Measurements from ENCODE around the gene CNDP1. TPM values are rescaled to one million over a fixed set of nuclear protein-coding genes. Genes with fewer than 3 reads are reported as not detected.

CNDP1 gene
- total RNA-seq (ENCODE audit: low replicate concordance), result not detected in 2 replicates

- no peak for DNase-seq (ENCODE audit: low read depth)
- H3K4me3 ChIP-seq (ENCODE audit: low read depth, low read length), result no peak within 1 kb of the TSS
- no peak for TF ChIP-seq CTCF (IDR thresholded peaks at IDR 0.05; ENCODE audit: insufficient read depth, low read length)
Measured at GRCh38 chr18:74534150-74534969, at the start of gene CNDP1. TSS of gene CNDP1 (plus strand) at chr18:74534500. CDS start at chr18:74534668, 168 bp downstream.

GRCh38 chr18:74486119-74486849, 48.0 kb upstream of the CNDP1 start:
- TF ChIP-seq CTCF (IDR thresholded peaks at IDR 0.05; ENCODE audit: insufficient read depth, low read length), result no peak
- no peak overlapping the region for H3K4me3 ChIP-seq (ENCODE audit: low read depth, low read length)

GRCh38 chr18:74488354-74488753, 45.9 kb upstream of the CNDP1 start:
- no peak overlapping the region for H3K4me3 ChIP-seq (ENCODE audit: low read depth, low read length)
- no peak for TF ChIP-seq CTCF (IDR thresholded peaks at IDR 0.05; ENCODE audit: insufficient read depth, low read length)
- DNase-seq (ENCODE audit: low read depth), result no peak

More at GRCh38 chr18:74486119-74486849, 48.0 kb upstream of the CNDP1 start:
- DNase-seq (ENCODE audit: low read depth), result no peak

GRCh38 chr18:74488864-74489263, 45.4 kb upstream of the CNDP1 start:
- H3K4me3 ChIP-seq (ENCODE audit: low read depth, low read length), result no peak overlapping the region
- no peak for DNase-seq (ENCODE audit: low read depth)
- no peak for TF ChIP-seq CTCF (IDR thresholded peaks at IDR 0.05; ENCODE audit: insufficient read depth, low read length)

- TF ChIP-seq CTCF (IDR thresholded peaks at IDR 0.05; ENCODE audit: insufficient read depth, low read length), result no peak
- no peak overlapping the region for H3K4me3 ChIP-seq (ENCODE audit: low read depth, low read length)
- peak; percentile 22 for DNase-seq (ENCODE audit: low read depth)
Measured at GRCh38 chr18:74489676-74490075, 44.6 kb upstream of the CNDP1 start.

- TF ChIP-seq CTCF (IDR thresholded peaks at IDR 0.05; ENCODE audit: insufficient read depth, low read length), result no peak
- DNase-seq (ENCODE audit: low read depth), result no peak
- no peak overlapping the region for H3K4me3 ChIP-seq (ENCODE audit: low read depth, low read length)
Measured at GRCh38 chr18:74492259-74492658, 42.0 kb upstream of the CNDP1 start.

All from fibroblast of the aortic adventitia (primary cell).